Mesenteric fat pad (tissue), 1 donor: ENCODE results near the gene HOXA3. TPM values are rescaled to one million over a fixed set of nuclear protein-coding genes. Genes with fewer than 3 reads are reported as not detected.

Experiments used
- DNase-seq: peaks from one replicate; pipeline ENCODE4 v3.0.0-alpha.2; 2020; ENCODE audit warnings: low spot score
- total RNA-seq: library from RNA; stranded (reverse); fragmentation: NEBNext Ultra II Directional; extraction: Animal tissue kit (Norgen Biotek cat#: 25700); gene quantifications from one replicate; pipeline ENCODE4 v1.2.1, GENCODE V29; 2021
- donor health status: DM: yes; HTN: yes; CAD: no.

Gene HOXA3
- total RNA-seq, 1 donor from 2014 or later: 5.8 TPM

DNA sequence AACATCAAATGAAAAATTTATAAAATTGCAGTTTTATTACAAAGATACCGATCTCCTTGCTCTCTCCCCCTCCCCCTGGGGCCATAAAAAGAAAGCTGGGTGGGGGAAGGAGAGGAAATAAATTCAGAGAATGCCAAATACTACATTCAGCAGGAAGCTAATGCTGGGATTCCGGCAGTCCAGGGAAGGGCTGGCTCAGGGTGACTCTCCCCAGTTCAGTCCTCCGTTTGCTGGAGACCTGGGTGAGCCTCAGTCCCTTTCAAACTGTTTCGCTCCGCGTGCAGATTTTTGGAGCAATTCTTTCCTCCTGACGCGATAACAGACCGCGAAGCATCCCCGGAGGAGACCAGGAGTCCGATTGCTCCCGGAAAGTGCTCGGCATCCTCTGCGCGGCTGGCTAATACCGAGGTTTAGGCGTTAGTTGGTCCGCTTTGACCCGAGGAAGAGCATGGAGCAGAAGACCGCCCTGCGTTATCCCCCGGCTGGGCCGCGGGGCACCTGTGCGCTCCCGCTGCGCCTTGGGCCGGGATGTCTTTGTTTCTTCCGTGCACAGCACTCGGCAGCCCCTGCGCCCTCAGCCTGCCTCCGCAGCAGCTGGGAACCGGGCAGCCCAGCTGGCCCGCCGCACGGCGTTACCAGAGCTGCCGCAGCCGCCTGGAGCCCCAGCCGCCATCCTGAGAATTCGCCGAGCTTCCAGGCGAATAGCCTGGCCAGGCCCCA lies 46.0 kb downstream of the HOXA3 start:
- DNase-seq: no peak

DNA sequence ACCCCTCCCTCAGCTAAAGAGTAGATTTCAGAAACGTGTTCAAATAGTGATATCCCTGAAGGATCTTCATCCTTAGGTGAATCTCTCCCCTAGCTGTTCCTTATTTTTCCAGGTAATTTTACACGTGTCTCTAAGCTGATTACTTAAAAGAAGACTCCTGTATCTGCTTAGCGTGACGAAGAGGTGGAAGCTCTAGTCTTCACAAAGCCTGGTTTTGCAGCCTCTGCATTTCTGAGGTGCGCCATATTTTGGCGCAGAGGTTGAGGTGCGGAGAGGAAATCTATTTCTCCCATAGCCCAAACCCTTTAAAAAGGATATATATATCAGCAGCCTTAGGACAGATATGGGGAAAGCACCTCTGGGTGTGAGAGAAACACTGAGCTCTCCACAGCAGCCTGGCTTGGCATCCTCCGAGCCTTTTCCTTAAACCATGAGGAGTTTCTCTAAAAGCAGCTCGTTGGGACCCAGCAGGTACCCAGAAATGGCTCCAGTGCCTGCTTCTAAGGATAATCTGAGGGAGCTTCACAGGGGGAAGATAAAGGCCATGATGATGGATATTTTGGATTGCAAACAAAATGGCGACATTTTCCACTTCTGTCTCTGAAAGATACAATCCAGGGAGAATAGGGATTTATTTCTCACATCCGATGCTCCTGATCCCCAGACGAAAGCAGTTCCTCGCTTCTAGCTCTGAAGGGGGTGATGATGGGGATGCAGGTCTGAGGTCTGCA lies 46.9 kb downstream of the HOXA3 start:
- no peak for DNase-seq

DNA sequence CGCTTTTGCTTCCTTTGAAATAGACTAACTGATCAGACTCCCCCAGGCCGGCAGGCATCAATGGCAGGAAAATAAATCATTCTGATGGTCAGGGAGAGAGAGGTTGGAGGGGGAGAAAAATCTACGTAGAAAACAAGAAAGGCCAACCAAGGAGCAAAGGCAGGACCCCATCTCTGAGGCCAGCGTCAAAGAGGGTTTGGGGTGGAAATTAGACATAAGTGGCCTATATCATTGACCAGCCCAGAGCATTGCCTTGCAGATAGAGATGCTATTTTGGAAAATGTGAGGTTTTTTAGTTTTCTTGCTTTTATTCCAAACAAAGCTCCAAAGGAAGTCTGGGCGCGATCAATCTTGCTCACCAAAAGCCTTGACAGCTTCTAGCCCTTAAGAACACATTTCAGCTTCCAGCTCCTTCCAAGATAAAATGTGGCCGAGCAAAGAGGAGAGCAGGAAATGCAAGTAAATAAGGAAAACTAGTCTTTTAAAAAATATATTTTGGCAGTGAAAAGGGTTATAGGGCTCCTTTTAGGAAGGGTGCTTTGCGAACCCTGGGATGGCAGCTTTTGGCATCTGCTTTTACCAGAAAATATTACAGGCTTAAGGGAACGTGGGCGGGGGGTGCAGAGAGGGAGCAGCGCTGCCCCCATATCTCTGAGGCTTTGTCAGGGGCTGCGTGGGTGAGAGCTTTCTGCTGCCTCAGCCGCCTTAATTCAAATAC lies 47.9 kb downstream of the HOXA3 start:
- no peak for DNase-seq

DNA sequence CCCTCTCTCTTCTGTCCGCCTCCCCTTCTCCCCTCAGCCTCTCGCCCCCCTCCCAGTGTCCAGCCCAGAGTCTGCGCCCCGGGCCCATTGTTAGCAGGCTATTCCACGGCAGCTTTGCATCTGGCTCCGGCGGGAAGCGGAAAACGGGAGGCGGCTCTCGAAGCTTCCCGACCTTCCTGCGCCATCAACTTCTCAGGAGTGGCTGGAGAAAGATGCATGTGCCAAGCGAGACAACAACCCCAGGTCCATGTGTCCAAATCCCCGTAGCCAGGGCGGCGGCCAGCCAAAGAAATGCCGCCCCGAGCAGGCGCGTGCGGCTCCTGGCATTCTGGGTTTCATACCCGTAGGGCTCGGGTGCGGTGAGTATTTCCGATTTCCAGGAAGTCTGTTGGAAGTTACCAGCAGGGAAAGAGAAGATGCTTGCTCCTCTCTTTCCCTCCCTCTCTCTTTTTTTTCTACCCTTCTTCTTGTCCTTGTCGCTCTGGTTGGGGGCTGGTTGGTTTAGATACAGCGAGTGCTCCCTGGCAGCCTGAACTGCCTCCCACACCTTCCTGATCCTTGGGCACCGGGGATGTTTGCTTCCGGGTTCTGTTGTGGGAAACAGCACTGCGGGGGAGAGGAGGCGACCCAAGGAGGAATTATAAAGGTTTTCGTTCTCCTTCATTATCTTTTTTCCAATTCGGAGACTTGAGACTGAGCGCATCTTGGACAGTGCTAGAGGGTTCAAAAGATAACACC lies 48.7 kb downstream of the HOXA3 start:
- no peak for DNase-seq

DNA sequence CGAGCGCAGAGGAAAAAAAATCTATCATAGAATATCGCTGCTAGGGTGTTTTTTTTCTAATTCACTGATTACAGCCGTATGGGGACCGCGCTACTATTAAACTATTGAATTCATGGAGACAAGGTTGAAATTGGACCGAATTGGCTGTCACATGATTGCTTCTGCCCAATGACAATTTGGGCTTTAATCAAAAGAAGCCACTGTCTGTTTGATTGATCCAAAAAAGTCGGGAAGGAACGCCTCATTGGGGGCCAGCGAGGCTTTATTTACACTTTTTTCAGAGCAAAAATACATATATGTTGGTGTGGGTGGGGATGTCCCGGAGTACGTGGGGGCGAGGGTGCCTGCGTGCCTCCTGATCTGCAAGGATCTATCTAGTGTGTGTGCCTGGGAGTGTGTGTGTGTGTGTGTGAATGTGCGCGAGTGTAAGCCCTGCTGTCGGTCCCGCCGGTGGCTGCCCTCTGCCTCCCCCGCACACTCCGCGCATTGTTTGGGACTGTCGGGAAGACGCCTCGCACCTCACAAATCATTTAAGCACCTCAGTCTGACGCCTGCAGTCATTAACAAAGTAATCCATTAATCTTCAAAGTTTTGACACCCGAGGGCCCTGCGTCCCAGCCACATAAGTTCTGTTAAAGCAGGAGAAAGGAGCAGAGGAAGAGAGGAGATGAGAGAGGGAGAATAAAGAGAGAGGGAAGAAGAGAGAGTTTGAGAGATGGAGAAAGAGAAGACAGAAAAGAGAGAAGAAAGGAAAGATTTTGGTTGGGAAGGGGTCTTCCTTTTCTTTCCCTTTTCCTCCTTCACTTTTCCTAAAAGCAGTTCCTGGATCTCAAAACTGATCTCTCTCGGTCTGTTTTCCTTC lies 49.6 kb downstream of the HOXA3 start, which contains the start of gene HOXA2:
HOXA2 (minus strand) TSS at position 103 of the 862 bp plus-strand sequence. CDS start 183 bp downstream, outside the sequence.
- no peak for DNase-seq

DNA sequence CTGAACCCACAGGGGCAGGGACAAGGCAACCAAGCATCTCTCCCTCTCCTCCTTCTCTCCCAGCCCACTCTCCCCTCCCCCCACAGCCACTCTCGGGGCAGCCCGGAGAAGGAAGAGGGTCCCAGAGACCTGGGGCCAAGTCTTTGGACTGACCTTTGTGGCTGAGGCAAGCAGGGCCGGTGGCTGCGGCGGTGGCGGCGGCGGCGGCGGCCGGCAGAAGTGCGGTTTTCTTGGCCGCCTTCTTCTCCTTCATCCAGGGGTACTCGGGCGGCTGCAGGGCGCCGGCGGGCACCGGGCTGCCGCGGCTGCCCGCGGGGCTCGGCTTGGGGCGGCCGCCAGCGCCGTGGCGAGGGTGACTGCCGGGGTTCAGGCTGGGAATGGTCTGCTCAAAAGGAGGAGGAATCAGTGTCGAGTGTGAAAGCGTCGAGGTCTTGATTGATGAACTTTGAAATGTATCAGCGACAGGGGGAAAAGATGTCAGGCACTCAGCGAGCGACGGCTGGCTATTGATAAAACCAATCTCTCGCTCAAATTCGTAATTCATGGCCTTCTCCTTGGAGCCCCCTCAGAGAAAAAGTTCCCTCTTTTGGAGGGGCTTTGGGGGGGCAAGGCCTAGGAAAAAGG lies 50.3 kb downstream of the HOXA3 start:
- DNase-seq: no peak

DNA sequence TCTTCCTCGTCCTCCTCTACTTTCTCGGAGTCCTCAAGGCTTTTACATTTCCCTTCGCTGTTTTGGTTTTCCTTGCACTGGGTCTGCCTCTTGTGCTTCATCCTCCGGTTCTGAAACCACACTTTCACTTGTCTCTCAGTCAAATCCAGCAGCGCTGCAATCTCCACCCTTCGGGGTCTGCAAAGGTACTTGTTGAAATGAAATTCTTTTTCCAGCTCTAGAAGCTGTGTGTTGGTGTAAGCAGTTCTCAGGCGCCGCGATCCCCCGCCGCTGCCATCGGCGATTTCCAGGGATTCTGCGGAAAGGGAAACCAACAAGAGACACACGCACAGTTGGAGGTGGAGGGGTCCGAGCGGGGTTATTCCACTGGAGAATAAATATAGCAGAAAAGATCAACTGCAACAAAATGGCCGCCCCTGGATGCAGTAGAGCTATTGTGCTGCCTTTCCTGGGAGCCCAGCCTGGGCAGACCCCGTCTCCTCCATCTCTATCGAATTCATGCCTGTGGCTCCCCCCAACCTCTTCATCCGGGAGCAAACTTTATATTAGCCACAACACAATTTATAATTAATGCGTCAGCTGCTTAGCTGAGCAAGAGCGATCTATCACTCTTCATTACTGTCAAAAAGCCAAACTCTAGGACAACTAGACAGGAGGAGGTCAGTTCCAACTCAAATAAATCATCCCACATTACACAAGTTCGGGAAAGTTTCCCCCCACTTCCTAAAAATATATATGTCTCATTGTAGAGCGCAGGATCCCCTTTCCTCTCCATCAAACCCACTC lies 51.0 kb downstream of the HOXA3 start:
- DNase-seq: no peak

DNA sequence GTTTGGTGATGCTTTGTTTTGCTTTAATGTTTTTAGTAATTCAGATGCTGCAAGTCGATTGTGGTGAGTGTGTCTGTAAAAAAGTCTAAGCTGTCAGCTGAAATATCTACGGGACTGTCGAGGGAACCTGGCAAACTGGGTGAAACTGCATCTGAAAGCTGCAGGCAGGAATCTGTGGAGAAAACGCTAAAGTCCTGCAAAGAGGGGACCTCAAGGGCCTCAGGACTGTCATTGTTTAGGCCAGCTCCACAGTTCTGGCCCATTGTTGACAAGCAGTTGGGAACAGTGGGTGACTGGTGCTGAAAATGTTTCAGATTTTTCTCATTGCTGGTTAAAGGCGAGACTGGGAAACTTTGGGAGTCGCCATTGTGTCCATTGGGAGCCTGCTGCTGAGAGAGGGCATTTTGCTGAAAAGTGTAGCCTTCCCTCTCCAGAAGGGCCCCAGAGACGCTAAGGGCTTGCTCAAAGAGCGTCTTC lies 51.7 kb downstream of the HOXA3 start:
- no peak for DNase-seq

DNA sequence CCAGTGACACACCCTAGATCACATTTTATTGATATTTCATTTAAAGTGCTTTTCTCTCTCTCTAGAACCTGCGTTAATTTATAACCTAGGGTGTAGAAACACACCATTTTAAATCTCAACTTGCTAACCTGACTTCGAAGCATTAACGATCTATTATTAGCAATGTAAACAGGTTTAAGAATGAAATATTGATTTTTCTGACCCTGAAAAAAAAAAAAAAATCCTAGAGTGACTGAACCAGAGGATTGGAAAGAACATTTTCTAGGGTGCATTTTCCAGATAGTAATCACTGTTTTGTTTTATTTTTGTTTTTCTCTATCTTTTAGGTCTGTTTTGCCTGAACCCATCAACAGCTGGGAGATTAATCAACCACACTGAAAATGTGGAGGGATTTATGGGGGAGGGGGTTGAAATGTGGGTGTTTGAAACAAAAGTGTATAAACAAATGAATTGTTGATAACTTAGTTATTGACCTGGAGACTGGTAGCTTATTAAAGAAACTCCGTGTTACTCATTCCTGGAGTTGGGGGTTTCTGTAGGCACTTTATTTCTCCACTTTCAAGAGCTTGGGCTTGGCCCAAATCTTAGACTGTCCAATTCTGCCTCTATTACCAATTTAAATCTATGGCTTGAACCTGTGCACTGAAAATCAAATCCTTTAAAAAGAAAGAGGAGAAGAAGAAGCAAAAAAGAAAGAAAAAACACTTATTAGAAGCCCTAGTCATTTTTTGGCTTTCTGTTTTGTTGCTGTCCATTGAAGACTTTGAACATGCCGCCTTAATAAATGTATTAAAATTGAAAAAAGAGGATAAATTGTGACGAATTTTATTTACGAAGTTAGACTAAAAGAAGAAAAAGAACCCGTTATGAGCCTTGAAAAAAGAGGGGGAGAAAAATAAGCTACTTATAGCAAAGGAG lies 52.7 kb downstream of the HOXA3 start:
- no peak for DNase-seq

DNA sequence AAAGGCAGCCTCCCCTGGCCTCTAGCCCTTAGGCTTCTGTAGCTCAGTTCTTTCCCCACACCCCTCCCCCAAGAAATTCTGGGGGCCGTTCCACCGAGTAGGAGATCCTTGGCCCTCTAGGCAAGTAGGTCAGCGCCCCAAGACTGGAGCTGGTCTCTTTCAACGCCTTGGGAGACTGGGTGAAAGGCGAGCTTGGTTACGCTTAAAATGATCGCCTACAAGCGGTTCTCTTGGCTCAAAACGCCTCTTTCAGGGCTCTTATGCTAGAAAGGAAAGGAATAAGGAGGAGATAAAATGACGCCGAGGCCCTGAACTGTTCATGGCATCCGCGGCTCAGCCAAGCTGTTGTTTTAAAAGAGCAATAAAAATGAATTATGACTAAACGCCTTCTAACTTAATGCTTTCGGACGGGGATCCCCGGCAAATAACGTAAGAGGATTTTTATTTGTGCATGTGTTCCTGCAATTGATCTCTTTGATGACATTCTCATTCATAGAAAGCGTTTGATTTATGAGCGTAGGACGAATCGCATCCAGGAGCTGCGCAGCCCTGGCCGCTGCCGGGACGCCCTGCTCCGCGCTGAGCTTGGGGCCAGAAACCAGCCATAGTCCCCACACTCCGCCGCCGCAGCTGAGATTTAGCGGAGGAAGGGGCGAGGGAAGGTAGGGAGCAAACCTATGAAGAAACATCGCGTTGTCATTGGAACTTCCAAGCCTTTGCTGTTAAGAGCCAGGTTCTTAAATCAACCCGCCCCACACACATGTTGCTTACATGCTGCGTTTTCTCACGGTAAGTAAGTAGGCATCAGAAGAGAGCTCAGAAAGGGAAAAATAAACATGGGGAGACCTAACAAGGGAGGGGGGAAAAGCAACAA lies 53.6 kb downstream of the HOXA3 start:
- DNase-seq: no peak

DNA sequence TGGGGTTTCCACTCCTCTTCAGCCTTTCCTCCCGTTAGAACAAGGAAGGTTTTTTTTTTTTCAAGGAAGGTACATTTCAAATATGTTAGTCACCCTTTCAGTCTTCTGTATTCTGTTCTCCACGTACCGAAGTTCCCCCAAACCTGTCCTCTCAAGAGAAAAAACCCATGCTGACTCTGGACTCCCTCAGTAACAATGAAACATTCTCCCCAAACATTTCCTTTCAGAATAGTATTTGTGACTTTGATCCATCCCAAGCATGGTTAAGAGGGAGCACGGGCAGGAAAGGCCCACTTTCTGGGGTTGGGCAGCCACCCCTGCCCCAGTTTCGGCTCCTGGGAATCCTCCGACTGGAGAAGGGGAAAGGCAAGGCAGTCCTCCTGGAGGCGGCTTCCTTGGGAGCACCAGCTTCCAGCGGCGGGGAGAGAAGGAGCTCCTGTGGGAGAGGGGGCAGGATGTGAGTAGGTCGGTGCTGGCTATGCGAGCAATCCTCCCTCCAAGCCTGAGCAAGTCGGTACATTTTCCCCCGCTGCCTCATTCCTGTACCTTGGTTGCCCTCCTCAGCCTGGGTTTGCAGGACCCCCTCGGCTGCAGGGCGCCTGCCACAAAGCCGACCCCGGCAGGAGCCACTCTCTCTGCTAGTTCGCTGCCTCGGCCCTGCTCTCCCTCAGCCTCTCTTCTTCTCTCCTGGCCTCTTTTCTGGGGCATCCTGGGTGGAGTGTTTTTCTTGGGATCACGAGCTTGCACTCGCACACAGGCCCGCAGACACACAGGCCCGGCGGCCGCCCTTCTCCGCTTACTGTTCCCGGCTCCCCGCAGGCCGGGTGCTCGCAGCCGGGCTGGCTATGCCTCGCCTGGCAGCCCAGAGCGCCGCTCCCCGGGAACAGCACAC lies 54.5 kb downstream of the HOXA3 start:
- no peak for DNase-seq

DNA sequence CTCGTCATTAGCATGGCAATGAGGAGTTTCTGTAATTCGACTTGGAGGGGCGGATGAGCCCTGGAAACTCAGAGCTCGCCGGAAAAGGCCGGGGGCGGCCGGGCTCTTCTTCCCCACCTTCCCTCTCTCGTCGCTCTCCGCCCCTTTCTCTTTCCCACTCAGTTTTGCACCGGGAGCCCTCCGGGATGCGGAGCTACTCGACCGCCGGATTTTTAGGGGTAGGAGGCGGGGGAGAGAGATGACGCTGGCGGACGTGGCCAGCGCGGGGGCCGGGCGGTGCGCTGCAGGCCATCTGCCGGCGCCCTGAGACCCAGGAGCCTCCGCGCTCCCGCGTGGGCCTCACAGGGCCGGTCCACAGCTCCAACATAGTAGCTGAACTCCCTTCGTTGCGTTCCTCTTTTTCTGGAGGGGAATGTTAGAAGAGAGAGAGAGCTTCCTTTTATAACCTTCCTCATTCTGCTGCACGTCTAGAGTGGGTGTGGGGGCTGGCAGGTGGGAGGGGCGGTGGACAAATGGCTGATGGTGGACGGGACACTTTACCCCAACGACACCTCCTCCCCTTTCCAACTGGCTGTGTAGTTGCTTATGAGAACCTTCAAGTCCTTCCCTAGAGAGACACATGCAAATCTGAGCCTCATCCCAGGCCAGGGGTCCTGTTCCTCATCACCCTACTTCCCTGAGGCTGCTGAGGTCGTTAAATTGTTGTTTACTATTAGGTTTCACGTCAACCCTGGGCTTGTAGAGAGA lies 55.4 kb downstream of the HOXA3 start:
- DNase-seq: no peak

DNA sequence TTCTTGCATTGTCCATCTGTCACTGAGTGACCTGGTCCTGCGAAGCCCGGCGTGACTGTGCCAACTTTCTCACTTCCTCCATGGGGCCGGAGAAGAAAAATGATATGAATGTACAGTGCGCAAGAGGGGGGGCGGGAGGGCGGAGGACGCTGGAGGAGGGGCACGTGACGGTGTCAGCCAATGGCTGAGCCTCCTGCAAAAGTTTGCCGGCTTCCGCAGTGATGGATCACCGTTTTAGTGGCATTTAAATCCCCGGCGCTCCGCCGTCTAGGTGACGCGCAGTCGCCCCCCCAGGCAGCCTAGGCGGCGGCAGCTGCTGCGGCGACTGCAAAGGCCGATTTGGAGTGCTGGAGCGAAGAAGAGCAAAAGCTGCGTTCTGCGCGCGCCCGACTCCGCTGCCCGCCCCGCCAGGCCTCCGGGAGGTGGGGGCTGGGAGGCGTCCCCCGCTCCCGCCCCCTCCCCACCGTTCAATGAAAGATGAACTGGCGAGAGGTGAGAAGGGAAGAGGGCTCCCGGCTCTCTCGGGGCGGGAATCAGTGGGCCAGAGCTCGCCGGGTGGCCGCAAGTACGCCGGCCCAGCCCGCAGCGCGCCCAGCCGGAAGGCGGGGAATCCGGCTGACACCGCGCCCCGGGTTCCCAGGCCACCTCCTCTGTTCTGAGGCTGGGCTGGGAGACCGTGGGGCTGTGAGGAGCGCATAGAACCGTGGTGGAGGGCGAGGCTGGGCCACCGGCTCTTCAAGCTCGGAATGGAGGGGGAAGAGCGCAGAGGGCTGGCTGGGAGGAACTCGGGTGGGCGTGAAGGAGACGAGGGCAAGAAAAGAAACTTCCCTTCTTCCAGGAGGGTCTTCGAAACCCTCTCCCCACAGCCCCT lies 56.3 kb downstream of the HOXA3 start, which contains the start of gene HOXA1:
HOXA1 (minus strand) TSS at position 104 of the 871 bp plus-strand sequence; CDS start at position 16, 88 bp downstream.
- peak; percentile 90 for DNase-seq
